Ascending aorta (tissue), 2 donors: ENCODE results near the gene CENPF. TPM values are rescaled to one million over a fixed set of nuclear protein-coding genes. Genes with fewer than 3 reads are reported as not detected.

ENCODE experiments used
- DNase-seq, 2 donors: peaks; one replicate each; pipeline ENCODE4 v3.0.0-alpha.2; 2019; ENCODE audit warnings: low spot score in 2 of 2
- H3K27ac ChIP-seq, 2 donors: fragments of 200-600 bp; sonication (generic); one replicate each; pipeline ENCODE4 v1.5.1; 2016 to 2017; ENCODE audit warnings: mild to moderate bottlenecking in 1 of 2
- H3K27me3 ChIP-seq: fragments of 200-600 bp; sonication (generic); one replicate; pipeline ENCODE4 v1.5.1; 2017
- H3K36me3 ChIP-seq, 2 donors: fragments of 200-600 bp; sonication (generic); one replicate each; pipeline ENCODE4 v1.5.1; 2016
- H3K4me1 ChIP-seq, 2 donors: fragments of 200-600 bp; sonication (generic); one replicate each; pipeline ENCODE4 v1.5.1; 2016 to 2017; ENCODE audit warnings: mild to moderate bottlenecking in 1 of 2
- H3K4me3 ChIP-seq, 2 donors: fragments of 200-600 bp; sonication (generic); one replicate each; pipeline ENCODE4 v1.5.1; 2016 to 2017; ENCODE audit warnings: mild to moderate bottlenecking in 1 of 2
- H3K9me3 ChIP-seq, 2 donors: fragments of 200-600 bp; sonication (generic); one replicate each; pipeline ENCODE4 v1.5.1; 2016
- intact Hi-C: fragments of 100-400 bp; cut with DNase I; formaldehyde crosslinking; loops from one replicate; pipeline ENCODE4 v1.15.1; 2023
- total RNA-seq: library from RNA; depleted of rRNA; stranded (reverse); fragments of >200 nt; gene quantifications from one replicate; pipeline ENCODE4 v1.1.0, GENCODE V29; 2016
- TF ChIP-seq, protein P1 (sequence below), 3 experiments: fragments of 200-600 bp in 2 of 3; fragments of 450-650 bp in 1 of 3; sonication (generic) in 2 of 3; IDR thresholded peaks; one replicate each; pipeline ENCODE4 v1.5.1; 2016 to 2019; ENCODE audit warnings: antibody characterized with exemption in 3 of 3, mild to moderate bottlenecking in 1 of 3, moderate library complexity in 1 of 3

Gene CENPF
- total RNA-seq, 1 donor from 2014 or later = 0.53 TPM

DNA sequence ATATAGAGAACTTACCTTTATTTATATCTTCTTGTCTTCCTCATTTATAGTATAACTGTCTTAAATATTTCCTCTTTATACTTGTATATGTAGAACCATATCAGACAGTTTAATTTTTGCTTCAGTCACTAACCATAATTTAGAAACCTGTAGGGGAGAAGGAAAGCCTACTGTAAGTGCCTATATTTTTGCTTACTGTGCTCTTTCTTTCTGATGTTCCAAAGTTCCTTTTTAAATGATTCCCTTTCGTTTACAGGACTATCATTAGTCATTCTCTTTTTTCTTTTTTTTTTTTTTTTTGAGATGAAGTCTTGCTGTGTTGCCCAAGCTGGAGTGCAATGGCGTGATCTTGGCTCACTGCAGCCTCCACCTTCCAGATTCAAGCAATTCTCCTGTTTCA lies 109.7 kb downstream of the CENPF start:
- TF ChIP-seq, protein P1, sequence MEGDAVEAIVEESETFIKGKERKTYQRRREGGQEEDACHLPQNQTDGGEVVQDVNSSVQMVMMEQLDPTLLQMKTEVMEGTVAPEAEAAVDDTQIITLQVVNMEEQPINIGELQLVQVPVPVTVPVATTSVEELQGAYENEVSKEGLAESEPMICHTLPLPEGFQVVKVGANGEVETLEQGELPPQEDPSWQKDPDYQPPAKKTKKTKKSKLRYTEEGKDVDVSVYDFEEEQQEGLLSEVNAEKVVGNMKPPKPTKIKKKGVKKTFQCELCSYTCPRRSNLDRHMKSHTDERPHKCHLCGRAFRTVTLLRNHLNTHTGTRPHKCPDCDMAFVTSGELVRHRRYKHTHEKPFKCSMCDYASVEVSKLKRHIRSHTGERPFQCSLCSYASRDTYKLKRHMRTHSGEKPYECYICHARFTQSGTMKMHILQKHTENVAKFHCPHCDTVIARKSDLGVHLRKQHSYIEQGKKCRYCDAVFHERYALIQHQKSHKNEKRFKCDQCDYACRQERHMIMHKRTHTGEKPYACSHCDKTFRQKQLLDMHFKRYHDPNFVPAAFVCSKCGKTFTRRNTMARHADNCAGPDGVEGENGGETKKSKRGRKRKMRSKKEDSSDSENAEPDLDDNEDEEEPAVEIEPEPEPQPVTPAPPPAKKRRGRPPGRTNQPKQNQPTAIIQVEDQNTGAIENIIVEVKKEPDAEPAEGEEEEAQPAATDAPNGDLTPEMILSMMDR (IDR thresholded peaks at IDR 0.05) = no peak
- DNase-seq = no peak
- intact Hi-C loops = no loop called here

More for the DNA sequence above, 109.7 kb downstream of the CENPF start:
- Histone ChIP-seq H3K27ac (no peak overlapping the region), H3K9me3 (no peaks in the 10 kb centered on the region), H3K4me1 (no peaks in the 10 kb centered on the region), H3K4me3 (no peak overlapping the region), H3K36me3 (no peaks in the 10 kb centered on the region), H3K27me3 (no peaks in the 10 kb centered on the region)

Other genes starting within 250 kb of the CENPF start
- gene PTPN14, start 51.6 kb upstream of the CENPF start, total RNA-seq = 27.2 TPM